SKM-1 treated with dmso at 0.1 percent for 144 hours (cell line): ENCODE results near the gene ZDHHC4.
A peak's percentile ranks its signal among the peaks of the same experiment; 100 is the strongest.

Source experiments
- DNase-seq: peaks from one replicate; lab custom pipeline; 2025; ENCODE audit not compliant: unreplicated experiment; lab: John Stamatoyannopoulos, UW

Gene ZDHHC4

DNA sequence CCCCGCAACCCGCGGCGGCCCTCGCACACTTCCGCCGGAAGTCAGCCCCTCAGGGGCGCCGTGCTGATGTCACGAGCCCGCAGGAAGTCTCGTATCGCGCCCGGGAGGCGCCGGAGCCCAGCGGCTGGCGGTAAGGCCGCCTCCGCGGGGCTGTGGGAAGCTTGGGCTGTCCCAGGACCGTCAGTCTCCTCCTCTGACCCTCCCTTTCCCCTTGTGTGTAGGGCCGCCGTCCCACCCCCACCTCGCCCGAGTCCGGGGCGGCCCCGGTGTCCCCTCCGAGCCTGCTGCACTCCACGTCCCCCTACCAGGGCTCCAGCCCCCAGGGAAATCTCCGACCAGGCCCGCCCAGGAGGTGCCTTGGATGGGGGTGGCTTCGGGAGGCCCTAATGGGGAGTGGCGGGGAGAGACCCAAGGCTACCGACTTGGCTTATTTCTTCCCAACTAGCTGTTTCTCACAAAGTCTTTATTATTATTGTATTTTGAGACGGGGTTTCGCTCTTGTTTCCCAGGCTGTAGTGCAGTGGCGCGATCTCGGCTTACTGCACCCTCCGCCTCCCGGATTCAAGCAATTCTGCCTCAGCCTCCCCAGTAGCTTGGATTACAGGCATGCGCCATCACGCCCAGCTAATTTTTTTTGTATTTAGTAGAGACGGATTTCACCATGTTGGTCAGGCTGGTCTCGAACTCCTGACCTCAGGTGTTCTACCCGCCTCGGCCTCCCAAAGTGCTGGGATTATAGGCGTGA lies at the start of gene ZDHHC4:
TSS of gene ZDHHC4 (plus strand) at position 86 of the 745 bp plus-strand sequence. CDS start 3,108 bp downstream, outside the sequence.
- peak; percentile 75 for DNase-seq

DNA sequence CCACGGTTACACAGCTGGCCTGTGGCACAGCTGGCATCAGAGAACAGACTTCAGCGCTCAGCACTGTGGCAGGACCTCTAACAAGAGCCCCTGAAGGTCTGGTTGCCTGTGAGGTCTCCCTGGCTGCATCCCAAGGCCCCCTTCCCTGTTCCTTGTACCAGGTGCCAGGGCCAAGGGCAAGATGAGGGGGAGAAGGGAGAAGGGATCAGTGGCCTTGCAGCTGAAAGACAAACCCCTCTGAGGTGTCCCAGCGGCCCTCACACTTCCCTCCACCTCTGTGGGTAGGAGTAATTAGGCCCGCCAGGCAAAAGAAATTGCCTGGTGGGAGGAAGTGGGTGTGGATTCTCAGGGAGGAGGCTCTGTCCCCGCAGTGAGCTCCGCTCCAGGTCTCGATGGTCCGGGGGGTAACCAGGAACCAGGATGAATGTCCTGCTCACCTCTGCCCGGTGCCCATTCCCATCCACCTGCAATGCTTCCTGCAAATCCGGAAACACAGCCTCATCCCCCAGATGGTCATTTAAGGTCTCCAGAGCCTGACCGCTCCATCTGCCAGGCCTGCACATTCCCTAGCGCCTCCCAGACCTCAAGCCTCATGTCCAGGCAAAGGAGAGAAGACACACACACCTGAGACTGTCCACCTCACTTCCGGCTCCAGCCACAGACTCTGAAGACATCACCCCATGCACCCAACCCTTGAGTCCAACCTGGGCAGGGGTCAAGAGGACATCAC lies 48.7 kb upstream of the ZDHHC4 start:
- DNase-seq, result no peak

DNA sequence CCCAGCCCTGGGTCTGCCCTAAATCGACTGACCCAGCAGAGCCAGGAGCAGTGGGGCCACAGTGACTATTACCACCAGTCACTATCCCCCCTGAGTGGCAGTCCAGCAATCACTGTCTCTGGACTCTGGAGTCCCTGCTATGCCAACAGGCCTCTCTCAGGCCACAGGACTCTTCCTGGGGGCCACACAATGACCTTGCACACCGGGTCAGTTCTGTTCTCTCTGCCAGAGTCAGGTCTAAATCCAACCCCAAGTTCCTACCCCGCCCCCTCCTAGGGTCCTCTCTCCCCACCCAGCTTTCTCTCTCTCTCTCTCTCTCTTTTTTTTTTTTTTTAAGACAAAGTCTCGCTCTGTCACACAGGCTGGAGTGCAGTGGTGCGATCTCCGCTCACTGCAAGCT lies 47.6 kb upstream of the ZDHHC4 start:
- DNase-seq, result no peak

DNA sequence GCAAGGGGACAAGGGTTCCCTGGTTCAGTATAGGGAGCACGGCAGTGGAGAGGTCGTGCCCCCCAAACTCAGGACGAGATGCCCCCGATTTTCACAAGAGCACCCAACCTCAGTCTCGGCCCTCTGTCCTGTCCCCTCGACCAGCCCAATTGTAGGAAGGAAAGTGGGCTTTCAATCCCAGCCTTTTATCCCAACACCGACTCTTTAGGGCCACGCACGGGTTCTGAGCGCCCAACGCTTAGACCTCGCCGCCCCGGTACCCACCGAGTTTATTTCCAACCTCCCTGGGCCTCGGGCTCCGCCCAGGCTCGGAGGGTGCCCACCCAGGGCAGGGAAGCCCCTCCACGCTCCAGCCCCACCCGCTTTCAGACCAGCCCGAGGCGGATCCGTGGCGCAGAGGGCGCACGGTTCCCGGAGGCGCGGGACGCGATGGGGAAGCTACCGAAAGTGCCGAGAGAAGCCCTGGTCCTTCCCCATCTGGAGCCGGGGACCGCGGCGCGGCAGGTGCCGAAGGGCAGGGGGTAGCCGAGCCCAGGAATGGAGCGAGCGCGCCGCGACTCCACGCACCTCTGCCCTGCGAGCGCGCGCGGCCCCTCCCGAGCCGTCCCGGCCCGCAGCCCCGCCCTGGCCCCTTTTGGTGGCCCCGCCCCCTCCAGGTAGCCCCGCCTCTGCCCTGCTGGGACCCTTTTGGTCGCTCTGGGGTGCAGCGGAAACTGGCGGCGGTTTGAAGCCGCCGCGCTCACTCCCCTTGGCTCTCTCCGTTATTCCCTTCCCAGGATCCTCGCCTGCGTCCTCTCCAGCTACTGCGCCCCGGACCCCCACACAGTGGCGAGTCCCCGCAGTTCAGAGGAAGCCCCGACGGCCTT lies 46.4 kb upstream of the ZDHHC4 start:
- DNase-seq, result no peak

DNA sequence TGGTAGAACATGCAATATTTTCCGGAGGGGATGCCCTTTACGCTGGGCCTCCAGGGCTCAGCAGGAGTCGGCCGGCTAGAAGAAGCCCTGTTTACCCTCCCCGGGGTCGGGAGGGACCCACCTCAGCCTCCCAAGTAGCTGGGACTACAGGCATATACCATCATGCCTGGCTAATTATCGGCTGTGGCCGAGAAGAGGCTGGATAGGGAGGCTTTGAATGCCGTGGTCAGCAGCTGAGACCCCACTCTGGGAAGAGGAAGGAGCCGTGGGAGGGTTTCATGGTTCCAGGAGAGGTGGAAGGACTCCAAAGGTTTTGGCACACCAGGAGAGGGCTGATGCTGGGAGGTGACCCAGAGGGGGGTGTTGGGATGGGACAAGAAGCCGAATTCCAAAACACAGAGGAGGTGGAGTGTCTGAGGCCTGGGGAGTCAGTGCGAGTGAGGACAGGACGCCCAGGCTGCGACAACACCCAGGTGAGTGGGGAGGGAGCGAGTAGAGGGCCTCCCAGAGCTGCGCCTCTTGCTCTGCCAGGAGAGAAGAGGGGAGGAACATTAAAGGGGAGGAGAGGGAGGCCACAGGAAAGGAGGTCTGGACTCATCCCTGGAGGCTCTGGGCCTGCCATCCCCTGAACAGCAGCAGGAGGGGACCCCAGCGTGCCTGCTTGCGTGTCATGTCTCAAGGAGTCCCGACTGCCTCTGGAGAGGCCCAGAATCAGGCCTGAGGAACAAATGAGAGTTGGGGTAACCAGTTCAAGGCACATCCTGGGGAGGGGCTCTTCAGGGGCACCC lies 45.6 kb upstream of the ZDHHC4 start:
- no peak for DNase-seq

DNA sequence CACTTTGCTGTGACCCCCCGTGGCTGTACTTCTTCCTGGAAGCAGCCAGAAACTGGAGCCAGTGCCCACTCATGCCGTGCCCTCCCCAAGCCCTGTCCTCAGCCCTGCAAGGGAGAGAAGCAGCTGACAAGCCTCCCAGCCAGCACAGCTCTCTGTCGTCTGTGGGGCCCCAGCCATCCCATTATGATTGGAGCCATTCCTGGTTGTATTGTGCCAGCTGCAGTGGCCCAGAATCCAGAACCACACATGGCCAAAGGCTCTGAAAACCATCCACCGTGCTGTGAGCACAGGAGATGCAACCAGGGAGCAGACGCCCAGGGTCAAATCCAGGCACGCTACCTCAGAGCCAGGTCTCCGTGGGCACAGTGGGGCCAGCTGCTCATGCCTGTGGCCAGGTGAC lies 44.7 kb upstream of the ZDHHC4 start:
- no peak for DNase-seq

DNA sequence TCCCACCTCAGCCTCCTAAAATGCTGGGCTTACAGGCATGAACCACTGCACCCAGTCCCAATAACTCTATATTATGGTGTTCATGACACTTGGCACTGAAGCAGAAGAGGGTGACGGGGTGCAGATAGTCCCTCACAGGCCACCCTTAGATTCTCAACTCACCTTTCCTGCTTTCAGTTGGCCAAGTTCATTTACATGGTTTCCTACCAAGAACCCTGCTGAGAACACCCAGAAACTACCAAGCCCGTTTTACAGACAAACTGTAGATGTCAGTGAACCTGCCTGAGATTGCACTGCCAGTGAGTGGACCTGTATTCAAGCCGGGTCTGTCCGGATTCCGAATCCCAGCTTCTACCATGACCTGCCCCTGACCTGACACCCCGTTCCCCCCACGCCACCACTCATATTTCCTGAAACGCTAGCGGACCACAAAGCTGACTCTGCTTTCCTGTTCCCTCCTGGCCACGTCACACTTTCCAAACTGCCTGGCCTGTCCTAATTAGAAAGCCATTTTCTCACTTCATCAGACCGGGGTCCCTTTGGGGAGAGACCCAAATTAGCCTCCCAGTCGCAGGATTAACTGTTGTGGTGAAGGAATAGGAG lies 43.3 kb upstream of the ZDHHC4 start:
- DNase-seq, result no peak

DNA sequence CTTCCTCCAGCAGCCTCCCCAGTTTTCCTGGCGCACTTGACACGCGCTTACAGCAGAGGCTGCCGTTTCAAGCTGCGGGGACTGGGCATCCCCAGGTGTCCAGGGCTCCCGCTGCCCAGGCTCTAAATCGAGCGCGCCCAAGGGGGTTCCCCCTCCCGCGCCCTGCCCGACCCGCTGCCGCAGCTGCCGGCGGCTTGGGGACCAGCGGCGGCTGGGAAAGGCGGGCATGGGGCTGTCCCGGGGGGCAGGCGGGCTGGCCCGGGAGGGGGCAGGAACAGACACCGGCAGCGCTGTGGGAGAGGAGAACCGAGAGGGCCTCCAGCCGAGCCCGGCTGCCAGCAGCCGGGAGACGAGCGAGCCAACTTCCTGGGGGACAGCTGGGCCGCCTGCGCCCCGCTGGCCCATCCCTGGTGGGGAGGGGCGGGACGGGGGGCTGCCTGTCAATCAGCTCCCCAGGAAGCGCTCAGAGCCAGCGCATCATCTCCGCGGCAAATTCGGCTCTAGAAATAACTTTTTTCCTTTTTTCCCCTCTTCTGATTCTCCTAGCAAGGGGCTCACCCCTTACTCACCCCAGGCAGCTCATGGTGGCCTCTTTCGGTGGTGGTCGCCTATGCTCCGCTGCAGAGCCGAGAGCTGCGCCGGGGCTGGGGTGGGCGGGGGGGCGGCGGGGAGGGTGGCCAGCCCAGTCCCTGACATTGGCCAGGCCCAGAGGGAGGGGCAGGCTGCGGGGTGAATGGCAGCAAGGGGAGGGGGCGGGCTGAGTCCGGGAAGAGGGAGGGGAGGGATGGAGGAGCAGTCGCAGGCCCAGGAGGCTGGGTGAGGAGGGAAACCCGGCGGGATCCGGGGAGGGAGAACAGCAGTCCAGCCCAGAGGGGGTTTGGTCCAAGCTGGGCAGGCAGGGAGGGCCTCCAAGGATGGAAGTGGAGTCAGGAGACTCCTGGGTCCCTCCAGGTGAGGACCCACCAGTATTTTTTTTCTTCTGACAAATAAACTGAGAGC lies 40.7 kb upstream of the ZDHHC4 start:
- no peak for DNase-seq

DNA sequence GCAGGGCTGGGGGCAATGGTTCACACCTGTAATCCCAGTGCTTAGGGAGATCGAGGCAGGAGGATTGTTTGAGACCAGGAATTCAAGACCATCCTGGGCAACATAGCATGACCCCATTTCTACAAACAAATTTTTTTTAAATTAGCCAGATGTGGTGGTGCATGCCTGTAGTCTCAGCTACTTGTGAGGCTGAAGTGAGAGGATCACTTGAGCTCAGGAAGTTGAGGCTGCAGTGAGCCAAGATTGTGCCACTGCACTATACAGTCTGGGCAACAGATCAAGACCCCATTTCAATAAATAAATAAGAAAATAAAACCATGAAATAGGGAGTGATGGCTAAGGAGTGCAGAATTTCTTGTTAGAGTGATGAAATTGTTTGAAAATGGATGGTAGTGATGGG lies 34.9 kb upstream of the ZDHHC4 start:
- DNase-seq, result no peak

DNA sequence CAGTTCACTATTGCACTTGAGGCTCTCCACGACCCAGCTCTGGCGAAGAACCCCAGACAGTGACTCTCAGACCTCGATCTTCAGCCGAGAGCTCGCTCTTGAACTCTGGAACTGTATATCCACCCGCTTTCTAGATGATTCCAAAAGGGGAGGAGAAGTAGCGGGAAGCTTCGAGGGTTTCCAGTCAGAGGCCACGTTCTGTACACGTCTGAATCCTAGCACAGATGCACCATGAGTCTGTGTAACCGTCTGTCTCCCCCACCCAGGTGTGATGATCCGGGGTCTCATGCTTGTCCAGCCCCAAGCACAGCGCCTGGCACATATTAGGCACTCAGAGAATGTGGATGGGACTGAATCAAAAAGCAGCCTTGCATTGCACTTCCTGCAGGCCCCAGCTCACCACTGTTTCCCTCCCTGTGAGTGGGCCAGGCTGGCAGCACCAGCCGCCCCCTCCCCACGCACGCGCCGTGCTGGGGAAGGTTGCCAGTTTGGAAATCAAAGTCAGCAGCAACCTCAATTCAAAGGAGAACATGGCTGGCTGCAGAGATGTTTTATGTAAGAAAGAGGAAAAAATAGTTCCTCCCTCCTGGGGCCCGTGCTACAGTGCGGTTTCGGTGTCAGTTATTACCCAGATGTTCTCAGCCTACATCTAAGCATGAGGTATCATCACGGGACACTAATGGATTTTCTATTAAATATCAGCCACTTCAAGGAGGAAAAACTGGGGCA lies 31.7 kb upstream of the ZDHHC4 start:
- no peak for DNase-seq

DNA sequence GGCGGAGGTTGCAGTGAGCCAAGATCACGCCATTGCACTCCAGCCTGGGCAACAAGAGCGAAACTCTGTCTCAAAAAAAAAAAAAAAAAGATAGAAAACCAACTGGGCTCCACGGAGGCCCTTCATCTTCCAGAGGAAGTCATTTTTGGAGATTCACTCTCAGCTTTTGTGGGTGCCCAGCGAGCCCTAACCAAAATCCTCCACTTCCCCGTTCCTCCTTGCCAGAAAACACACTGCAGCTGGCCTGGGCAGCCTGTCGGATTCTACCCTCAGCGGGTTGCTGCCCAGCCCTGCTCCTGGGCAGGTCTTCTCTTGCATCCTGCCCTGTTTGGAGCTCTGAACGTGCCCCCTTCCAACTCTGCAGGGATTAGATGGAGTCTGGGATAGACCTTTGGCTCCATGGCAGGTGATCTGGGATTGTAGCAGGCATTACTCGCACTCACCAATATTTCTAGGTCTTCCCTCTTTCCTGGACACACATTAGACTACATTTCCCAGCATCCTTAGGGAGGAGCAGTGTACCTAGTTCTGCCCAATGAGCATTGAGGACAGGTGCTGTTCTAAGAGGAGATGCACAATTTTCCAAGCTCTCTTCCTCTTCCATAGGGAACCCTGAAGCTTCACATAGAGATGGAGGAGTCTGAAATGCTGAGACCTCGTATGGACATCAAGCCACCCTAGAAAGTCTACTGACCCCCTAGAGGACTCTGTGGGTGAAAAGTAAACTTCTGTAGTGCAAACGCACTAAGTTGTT lies 30.6 kb upstream of the ZDHHC4 start:
- no peak for DNase-seq

DNA sequence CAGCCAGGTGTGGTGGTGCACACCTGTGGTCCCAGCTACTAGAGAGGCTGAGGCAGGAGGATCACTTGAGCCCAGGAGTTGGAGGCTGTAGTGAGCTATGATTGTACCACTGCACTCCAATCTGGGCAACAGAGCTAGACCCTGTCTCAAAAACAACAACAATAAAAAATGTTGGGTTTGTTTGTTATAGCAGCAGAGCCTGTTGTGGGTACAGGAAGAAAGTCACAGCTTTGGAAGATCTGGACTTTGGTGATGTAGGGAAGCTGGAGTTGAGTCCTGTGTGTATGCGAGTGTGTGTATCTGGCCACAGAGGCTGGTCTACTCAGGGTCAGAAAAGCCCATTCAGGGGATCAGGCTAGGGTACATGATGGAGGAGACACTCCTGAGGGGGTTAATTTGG lies 29.9 kb upstream of the ZDHHC4 start:
- no peak for DNase-seq

DNA sequence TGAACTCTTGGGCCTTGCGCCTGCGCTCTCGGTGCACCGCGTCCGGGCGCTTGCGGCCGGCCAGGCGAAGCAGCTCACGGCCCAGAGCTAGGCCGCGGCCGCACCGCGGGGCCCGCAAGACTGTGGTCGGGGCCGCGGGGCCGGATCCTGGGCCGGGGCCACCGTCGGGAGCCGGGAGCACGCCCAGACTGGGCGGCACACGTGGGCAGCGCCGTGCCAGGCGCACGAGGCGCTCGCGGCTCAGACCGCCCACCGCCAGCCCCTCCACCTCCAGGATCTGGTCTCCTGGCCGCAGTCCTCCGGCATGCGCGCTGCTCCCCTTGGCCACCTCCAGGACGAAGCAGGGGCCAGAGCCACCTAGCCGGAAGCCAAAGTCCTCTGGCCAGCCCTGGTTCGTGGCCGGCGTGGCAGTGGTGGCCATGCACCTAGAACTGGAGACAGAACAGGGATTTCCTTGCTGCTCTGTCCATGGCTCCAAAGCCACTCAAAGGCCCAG lies 26.2 kb upstream of the ZDHHC4 start, which contains the start of gene GRID2IP:
TSS of gene GRID2IP (minus strand) at position 446 of the 496 bp plus-strand sequence. CDS start at position 421, 25 bp downstream.
- DNase-seq, result no peak

DNA sequence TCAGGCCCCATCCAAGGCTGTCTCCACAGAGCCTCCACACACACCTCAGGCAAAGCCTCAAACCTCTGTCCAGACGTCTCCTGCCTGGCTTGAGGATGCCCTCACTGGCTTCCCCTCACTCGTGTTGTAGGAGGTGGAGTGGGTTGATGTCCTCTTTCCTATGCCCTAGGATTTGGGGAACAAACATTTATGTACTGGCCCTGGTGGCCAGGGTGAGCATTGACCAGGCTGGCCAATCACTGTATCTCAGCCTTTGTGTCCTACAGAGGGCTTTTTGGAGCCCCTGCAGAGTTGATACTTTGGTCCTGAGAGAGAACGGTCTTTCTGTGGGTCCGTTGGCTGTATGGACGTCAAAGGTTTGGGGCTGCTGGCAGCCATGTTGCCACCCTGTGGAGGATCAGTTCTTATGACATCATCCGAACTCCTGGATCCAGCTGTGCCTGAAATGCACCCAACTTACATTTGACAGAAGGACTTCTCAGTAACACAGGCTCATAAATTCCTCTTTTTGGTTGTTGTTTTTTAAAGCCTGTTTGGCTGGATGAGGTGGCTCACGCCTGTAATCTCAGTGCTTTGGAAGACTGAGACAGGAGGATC lies 23.7 kb upstream of the ZDHHC4 start:
- DNase-seq, result no peak

DNA sequence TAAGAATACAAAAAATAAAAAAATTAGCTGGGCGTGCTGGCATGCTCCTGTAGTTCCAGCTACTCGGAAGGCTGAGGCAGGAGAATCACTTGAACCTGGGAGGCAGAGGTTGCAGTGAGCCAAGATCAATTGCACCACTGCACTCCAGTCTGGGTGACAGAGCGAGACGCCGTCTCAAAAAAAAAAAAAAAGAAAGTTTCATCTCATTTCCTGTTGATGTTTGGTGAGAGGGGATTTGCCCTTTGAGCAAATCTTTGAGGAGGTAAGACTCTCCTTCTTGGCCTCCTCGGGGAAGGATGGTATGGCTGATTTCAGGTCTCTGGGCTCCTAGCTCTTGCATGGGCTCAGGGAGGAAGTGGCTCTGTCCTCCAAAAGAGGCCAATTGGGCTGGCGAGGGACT lies 22.4 kb upstream of the ZDHHC4 start:
- no peak for DNase-seq

DNA sequence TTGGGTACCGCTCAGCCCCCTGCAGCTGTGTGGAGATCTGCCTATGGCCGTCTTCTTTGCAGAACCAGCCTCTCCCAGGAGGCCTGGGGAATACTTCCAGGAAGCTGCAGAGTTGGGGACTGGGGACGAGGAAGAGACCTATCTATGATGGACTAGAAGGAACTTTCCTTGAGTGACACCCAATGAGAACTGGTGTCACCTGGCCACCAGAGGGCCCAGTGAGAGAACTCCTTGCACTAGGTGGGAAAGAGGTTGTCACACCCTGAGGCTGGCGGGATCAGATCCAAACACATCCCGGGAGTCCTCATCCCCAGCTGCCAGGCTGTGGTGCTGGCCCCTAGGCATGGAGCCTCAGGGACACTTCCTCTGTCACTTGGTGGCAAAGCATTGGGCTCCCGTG lies 21.1 kb upstream of the ZDHHC4 start:
- DNase-seq, result no peak

DNA sequence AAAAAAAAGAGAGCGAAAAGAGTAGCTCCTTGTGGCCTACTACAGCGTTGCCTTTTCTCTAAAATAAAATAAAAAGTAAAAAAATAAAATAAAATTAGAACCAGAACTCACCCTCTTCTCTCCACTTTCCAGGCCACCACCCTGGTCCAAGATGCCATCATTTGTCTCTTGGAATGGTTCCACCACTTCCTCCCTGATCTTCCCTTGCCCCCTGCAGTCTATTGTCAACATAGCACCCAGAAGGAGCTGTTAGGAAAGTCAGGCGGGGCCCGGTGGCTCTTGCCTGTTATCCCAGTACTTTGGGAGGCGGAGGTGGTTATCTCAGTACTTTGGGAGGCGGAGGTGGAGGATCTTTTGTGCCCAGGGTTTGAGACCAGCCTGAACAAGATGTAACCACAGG lies 18.4 kb upstream of the ZDHHC4 start:
- DNase-seq, result peak; percentile 38
